ENCODE results near the gene CACNA1D.
A peak's percentile ranks its signal among the peaks of the same experiment; 100 is the strongest.

Gene CACNA1D

DNA sequence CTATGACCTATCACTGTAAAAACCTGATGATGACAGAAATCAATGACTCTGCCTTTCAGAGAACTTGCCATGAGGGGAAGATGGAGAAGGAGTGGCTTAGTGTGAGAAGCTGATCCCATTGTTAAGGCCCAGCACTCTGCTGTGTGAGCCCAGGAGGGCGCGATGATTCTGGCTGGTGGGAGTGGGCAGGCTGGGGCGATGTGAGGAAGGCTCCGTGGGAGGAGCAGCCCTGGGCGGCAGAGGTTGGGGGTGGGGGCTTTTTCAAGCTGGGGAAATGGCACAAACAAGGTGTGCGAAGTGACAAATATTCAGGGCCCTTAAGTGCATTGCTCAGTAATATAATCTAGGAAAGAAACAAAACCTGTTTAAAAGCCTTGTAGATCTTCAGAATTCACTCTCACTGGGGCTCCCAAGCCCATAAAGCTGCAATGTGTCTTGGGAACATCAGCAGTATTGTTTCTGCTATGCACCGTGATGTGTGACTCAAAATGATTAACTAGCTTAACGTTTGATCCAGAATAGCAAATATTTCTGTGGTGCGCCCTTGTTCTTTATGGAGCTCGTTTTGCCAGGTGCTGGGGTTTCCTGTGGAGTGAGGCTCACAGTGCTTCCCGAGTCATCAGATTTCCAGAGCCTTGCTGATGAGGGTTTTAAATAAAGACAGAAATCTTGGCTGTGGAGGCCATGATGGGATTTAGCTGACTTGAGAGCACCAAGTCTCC is 210.8 kb downstream of the CACNA1D start:
- DNase-seq (ENCODE audit: insufficient read length, low spot score): no peak

DNA sequence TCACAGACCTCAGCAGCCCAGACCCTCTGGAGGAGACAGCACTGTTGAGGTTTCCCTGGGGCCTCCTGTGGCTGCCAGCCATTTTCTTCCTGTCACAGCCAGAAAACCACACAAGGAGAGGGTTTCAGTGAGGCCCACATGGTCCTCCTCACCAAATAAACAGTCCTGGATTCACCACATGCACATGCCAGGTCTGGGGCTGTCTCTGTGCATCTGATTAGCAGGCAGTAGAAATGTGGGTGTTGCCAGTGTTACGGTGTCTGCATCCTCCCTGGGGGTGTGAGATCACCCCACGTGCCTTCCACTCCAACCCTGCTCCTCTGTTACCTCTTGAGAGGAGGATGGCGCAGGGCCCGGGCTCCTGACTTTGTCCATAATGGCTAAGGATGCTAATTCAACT is 211.4 kb downstream of the CACNA1D start:
- DNase-seq (ENCODE audit: insufficient read length, low spot score): no peak
- no peak for FAIRE-seq

More for the DNA sequence above, 210.8 kb downstream of the CACNA1D start:
- no peak for FAIRE-seq

DNA sequence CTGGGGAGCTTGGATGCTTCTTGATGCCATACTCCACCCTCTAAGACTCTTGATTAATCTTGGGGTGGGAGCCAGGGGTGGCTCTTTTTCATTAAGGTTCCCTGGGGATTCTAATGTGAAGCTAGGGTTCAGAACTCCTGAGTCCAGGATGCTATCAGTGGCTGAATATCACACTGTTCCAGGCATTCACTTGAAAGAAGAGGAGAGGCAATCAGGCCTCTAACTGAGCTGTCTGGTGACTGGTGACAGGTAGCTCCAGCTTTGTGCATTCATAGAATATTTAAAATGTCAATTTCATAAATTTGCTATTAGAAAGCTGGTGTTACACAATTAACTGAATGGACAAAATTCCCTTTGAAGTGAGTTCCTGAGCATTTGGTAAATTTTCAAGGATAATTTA is 212.8 kb downstream of the CACNA1D start:
- DNase-seq (ENCODE audit: insufficient read length, low spot score) (no peak), FAIRE-seq (no peak)

- DNase-seq (ENCODE audit: insufficient read length, low spot score) (no peak), FAIRE-seq (no peak)
Measured at GRCh38 chr3:53708001-53708621, 213.7 kb downstream of the CACNA1D start.

- DNase-seq (ENCODE audit: insufficient read length, low spot score) (no peak), FAIRE-seq (no peak)
Measured at GRCh38 chr3:53709256-53709655, 214.8 kb downstream of the CACNA1D start.

DNA sequence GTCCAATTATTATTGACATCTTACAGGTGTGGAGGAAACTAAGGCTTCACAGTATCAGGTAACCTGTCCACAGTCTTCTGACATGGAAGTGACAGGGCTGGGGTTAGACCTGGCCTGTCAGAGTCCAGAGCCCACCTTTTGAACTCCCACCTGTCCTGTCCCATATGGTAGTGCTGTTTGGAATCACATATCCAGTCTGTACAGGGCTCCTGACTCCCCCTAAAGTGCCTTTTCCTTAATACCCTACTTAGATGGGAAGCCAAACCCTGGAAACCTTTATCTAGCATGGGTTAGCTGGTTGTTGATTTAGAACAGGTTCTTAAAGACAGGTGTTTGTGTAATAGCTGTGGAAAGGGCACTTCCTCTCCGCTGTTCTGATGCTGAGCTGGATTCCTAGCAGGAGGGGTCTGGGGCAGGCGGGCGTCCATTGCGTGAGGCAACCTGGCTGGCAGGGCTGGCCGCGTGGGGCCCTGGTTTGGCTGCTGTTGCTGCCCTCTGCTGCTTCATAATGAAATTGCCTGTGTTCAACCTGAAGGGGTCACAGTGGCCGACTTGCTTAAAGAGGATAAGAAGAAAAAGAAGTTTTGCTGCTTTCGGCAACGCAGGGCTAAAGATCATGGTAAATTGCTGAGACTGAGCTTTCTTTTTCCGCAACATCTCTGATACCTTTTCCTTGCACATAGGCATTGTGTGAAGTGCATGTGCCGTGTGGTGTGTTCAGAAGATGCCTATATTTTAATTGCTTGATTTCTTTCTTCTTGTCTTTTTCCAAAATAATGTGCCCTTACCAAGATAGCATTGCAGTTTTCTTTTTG is 215.7 kb downstream of the CACNA1D start:
- FAIRE-seq (peak; percentile 91), DNase-seq (ENCODE audit: insufficient read length, low spot score) (peak; percentile 65)

- FAIRE-seq: no peak
- no peak for DNase-seq (ENCODE audit: insufficient read length, low spot score)
Measured at GRCh38 chr3:53711387-53711786, 217.0 kb downstream of the CACNA1D start.

DNA sequence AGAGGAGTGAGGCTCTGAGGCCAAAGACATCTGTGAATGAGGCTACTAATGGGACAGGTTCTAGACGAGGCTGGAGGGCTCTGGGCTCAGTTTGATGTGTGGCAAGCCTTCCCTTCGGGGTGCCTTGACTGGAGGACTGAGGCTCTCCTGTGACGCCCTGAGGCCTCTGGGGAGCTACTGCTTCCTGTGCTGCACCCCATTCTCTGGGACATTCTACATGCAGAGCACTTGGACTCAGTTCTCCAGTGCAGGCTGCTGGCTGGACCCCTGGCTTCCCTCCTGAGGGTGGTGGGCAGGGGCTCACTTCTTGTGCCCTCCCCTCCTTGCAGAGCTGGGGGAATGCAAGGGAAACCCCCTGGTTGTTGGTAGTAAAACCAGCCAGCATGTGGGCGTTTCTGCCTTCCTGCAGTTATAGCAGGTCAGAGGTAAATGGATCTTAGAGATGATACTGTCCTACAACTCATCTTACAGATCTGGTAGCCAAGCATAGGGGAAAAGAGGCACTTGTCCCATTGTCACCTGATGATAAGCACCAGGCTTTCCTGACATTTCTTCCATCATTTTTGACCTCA is 218.5 kb downstream of the CACNA1D start:
- FAIRE-seq: peak; percentile 48

GRCh38 chr3:53713626-53714025 is 219.2 kb downstream of the CACNA1D start:
- DNase-seq (ENCODE audit: insufficient read length, low spot score) (no peak), FAIRE-seq (no peak)

More for the DNA sequence above, 218.5 kb downstream of the CACNA1D start:
- no peak for DNase-seq (ENCODE audit: insufficient read length, low spot score)

DNA sequence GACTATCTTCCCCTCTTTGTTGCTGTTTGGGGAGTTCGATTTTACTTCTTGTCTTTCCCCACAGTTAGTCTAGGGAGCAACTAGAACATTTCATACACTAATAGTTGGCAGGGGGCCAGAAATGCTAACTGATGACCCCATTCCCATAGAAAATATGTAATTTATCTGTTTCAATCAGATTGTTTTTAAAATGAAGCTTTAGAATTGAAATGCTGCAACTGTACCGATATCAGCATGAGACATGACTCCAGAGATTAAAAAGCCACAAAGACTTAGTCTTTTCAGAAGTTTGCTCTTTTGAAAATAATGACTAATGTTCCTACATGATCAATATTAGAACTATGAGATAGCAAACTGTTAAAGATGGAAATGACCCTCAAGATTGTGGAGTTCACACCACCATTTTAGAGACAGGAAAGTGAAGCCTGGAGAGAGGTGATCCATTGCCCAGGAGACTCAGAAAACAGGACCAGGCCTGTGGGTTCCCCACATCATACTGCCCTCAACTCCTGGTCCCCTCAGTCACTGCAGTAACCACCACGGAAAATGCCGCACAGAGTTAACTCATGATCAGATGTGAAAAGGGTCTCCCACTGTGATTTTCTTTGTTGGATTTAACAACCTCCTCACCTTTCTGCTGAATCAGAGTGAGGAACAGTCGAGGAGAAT is 221.5 kb downstream of the CACNA1D start:
- FAIRE-seq: no peak
- DNase-seq (ENCODE audit: insufficient read length, low spot score): no peak

DNA sequence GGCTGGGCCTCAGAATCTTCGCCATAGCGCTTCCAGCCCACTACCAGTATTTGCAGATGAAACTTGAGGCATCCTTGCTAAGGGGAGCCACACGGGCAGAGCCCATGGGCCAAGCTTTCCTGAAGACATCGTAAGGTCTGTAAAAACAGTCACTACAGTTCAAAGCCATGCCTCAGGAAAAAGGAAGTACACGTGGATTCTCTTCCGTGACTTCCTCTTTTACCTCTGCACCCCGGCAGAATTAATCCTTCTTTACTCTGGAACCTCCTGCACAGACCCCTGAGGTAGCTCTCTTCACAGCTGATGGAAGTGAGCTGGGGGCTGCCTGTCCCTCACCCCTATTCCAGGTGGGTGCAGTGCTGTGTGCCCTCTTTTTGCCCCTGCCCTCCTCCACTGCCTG is 222.6 kb downstream of the CACNA1D start:
- FAIRE-seq: no peak

DNA sequence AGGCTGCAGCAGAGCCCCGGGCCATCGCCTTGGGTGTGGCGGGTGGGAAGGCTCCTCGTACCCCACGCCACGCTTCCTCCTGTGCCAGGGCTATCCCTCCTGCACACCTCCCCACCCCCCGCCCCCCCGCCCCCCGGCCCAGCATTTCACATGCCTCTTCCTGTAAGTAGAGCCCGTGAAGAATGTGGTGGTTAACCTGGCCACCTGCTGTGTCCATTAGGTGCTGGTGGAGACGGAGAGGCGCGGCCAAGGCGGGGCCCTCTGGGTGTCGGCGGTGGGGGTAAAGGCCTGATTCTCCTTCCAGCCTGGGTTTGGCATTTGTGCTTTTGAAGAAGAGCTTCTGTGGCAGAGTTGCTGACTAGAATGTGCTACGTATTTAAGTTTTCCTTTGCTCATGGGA is 224.1 kb downstream of the CACNA1D start:
- DNase-seq (ENCODE audit: insufficient read length, low spot score): no peak
- no peak for FAIRE-seq

More for the DNA sequence above, 222.6 kb downstream of the CACNA1D start:
- DNase-seq (ENCODE audit: insufficient read length, low spot score): no peak

GRCh38 chr3:53719796-53720195 is 225.4 kb downstream of the CACNA1D start:
- DNase-seq (ENCODE audit: insufficient read length, low spot score) (no peak), FAIRE-seq (no peak)

- FAIRE-seq: no peak
- no peak for DNase-seq (ENCODE audit: insufficient read length, low spot score)
Measured at GRCh38 chr3:53721187-53722119, 227.0 kb downstream of the CACNA1D start.

- FAIRE-seq (no peak), DNase-seq (ENCODE audit: insufficient read length, low spot score) (no peak)
Measured at GRCh38 chr3:53724566-53724965, 230.2 kb downstream of the CACNA1D start.

- no peak for FAIRE-seq
- no peak for DNase-seq (ENCODE audit: insufficient read length, low spot score)
Measured at GRCh38 chr3:53725387-53725995, 231.1 kb downstream of the CACNA1D start.

DNA sequence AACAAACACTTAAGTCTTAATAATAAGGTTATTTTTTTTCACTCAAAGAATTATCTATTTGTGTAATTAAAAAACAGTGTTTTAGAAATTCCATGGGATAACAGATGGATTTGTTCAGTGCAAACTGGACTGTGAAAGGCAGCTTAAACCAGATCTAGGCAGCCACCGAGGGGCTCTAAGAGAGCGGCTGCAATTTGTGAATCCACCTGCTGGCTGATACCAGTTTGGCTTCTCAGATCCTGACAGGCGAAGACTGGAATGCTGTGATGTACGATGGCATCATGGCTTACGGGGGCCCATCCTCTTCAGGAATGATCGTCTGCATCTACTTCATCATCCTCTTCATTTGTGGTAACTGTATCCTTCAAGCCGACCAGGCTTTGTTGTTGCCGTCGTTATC is 232.2 kb downstream of the CACNA1D start:
- FAIRE-seq: no peak

DNA sequence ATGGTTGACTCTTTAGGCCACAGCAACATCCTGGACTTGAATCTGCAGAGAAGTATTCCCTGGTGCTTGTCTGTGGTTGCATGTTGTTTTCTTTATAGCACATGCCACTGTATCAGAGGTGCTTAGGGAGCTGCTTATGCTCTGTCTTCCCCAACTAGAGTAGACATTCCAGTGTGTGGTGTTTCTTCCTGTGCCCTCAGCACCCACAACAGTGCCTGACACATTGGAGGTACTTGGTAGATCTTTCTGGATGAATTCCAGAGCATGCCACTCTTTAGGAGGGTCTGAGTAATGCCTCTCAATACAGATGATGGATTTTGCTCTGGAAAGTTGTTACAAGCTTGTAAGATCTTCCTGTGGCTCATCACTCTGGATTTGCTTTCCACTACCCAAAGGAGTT is 234.2 kb downstream of the CACNA1D start:
- FAIRE-seq: no peak
- no peak for DNase-seq (ENCODE audit: insufficient read length, low spot score)

More for the DNA sequence above, 232.2 kb downstream of the CACNA1D start:
- no peak for DNase-seq (ENCODE audit: insufficient read length, low spot score)

- FAIRE-seq (no peak), DNase-seq (ENCODE audit: insufficient read length, low spot score) (no peak)
Measured at GRCh38 chr3:53729159-53729558, 234.7 kb downstream of the CACNA1D start.
